GM23338 (cell line): ENCODE data around the gene DENND11. TPM values are rescaled to one million over a fixed set of nuclear protein-coding genes. Genes with fewer than 3 reads are reported as not detected.

Source experiments
- ATAC-seq: fragments of 200-7000 bp; cut with Tn5 transposase; 3 replicates; pipeline ENCODE4 v1.9.1; 2020
- DNase-seq: peaks from one replicate; pipeline ENCODE4 v3.0.0-alpha.2; 2015; ENCODE audit warnings: low spot score
- H2AFZ ChIP-seq: fragments of 200-600 bp; sonication (generic); 2 replicates; pipeline ENCODE4 v1.8.0; 2016; ENCODE audit warnings: antibody characterized with exemption, mild to moderate bottlenecking, moderate library complexity
- H3F3A ChIP-seq: fragments of 200-600 bp; sonication (generic); replicated peaks from 2 replicates; pipeline ENCODE4 v1.8.0; 2017; ENCODE audit warnings: antibody characterized with exemption, mixed run types, low read depth
- H3K27ac ChIP-seq: fragments of 200-600 bp; sonication (generic); 2 replicates; pipeline ENCODE4 v1.6.1; 2016; ENCODE audit warnings: low read depth
- H3K27me3 ChIP-seq: fragments of 200-600 bp; sonication (generic); 2 replicates; pipeline ENCODE4 v1.8.0; 2016; ENCODE audit warnings: mild to moderate bottlenecking, mixed run types, moderate library complexity; ENCODE audit not compliant: insufficient read depth
- H3K36me3 ChIP-seq: fragments of 200-600 bp; sonication (generic); 2 replicates; pipeline ENCODE4 v1.8.0; 2016; ENCODE audit warnings: mild to moderate bottlenecking; ENCODE audit not compliant: insufficient read depth
- H3K4me1 ChIP-seq: fragments of 200-600 bp; sonication (generic); 2 replicates; pipeline ENCODE4 v1.8.0; 2016; ENCODE audit warnings: mild to moderate bottlenecking, moderate library complexity; ENCODE audit not compliant: insufficient read depth
- H3K4me2 ChIP-seq: fragments of 200-600 bp; sonication (generic); 2 replicates; pipeline ENCODE4 v1.7.1; 2017; ENCODE audit warnings: mixed run types
- H3K4me3 ChIP-seq: fragments of 200-600 bp; sonication (generic); 2 replicates; pipeline ENCODE4 v1.6.1; 2016; ENCODE audit warnings: mixed run types
- H3K79me2 ChIP-seq: fragments of 200-600 bp; sonication (generic); replicated peaks from 2 replicates; pipeline ENCODE4 v1.8.0; 2017; ENCODE audit warnings: mild to moderate bottlenecking; ENCODE audit not compliant: insufficient read depth
- H3K9me2 ChIP-seq: fragments of 200-600 bp; sonication (generic); 2 replicates; pipeline ENCODE4 v1.8.0; 2017; ENCODE audit not compliant: insufficient read depth
- H4K20me1 ChIP-seq: fragments of 200-600 bp; sonication (generic); replicated peaks from 2 replicates; pipeline ENCODE4 v1.8.0; 2017; ENCODE audit warnings: mild to moderate bottlenecking; ENCODE audit not compliant: insufficient read depth
- H3K27ac Mint-ChIP-seq: 2 replicates; pipeline ENCODE4 v1.8.0; 2020; ENCODE audit warnings: inconsistent platforms, mild to moderate bottlenecking, moderate library complexity, mixed read lengths
- H3K27me3 Mint-ChIP-seq: 3 replicates; pipeline ENCODE4 v1.8.0; 2022; ENCODE audit warnings: low read depth, mild to moderate bottlenecking, moderate library complexity, mixed read lengths, inconsistent platforms; ENCODE audit not compliant: insufficient read depth, poor library complexity
- H3K36me3 Mint-ChIP-seq: 3 replicates; pipeline ENCODE4 v1.8.0; 2021; ENCODE audit warnings: low read depth, mild to moderate bottlenecking, inconsistent platforms, moderate library complexity, mixed read lengths
- H3K4me1 Mint-ChIP-seq: 3 replicates; pipeline ENCODE4 v1.8.0; 2020; ENCODE audit warnings: mild to moderate bottlenecking, inconsistent platforms, mixed read lengths
- H3K4me3 Mint-ChIP-seq: 3 replicates; pipeline ENCODE4 v1.8.0; 2021; ENCODE audit warnings: moderate library complexity, mild to moderate bottlenecking, inconsistent platforms, mixed read lengths
- H3K9me3 Mint-ChIP-seq: 3 replicates; pipeline ENCODE4 v1.8.0; 2020; ENCODE audit warnings: moderate library complexity, mild to moderate bottlenecking, inconsistent platforms, mixed read lengths
- CREB1 ChIP-seq: fragments of 250-450 bp; sonication (Bioruptor Pico); IDR thresholded peaks from 2 replicates; pipeline ENCODE4 v1.5.0; 2020; ENCODE audit warnings: low read depth, mild to moderate bottlenecking, moderate library complexity
- CTCF ChIP-seq, 2 experiments: fragments of 200-600 bp in 1 of 2; sonication (generic) in 1 of 2; conservative IDR thresholded peaks; 2 replicates each; pipeline versions ENCODE4 v1.5.1 to v1.6.1; 2016 to 2017; ENCODE audit warnings: antibody characterized with exemption in 2 of 2, low read depth in 2 of 2, mild to moderate bottlenecking in 2 of 2, moderate library complexity in 1 of 2
- ETS1 ChIP-seq: IDR thresholded peaks from 2 replicates; pipeline ENCODE4 v1.6.1; 2016; ENCODE audit warnings: antibody characterized with exemption
- EZH2 ChIP-seq: fragments of 200-600 bp; sonication (generic); IDR thresholded peaks from one replicate; pipeline ENCODE4 v1.8.0; 2017; ENCODE audit warnings: antibody characterized with exemption, mild to moderate bottlenecking, low read depth; ENCODE audit not compliant: unreplicated experiment
- EZH2phosphoT487 ChIP-seq: fragments of 200-600 bp; sonication (generic); IDR thresholded peaks from one replicate; pipeline ENCODE4 v1.8.1; 2018; ENCODE audit warnings: antibody characterized with exemption; ENCODE audit not compliant: unreplicated experiment
- JUNB ChIP-seq: IDR thresholded peaks from one replicate; pipeline ENCODE4 v1.6.1; 2016; ENCODE audit warnings: antibody characterized with exemption; ENCODE audit not compliant: unreplicated experiment
- NANOG ChIP-seq: IDR thresholded peaks from 2 replicates; pipeline ENCODE4 v1.6.1; 2016; ENCODE audit warnings: antibody characterized with exemption, borderline replicate concordance
- POLR2AphosphoS5 ChIP-seq: IDR thresholded peaks from 2 replicates; pipeline ENCODE4 v1.6.1; 2016; ENCODE audit warnings: antibody characterized with exemption, low read depth
- STAT1 ChIP-seq: IDR thresholded peaks from one replicate; pipeline ENCODE4 v1.6.1; 2016; ENCODE audit warnings: antibody characterized with exemption; ENCODE audit not compliant: unreplicated experiment
- ZNF331 ChIP-seq: fragments of 250-450 bp; sonication (Bioruptor Pico); IDR thresholded peaks from 2 replicates; pipeline ENCODE4 v1.5.0; 2020; ENCODE audit warnings: low read depth, mild to moderate bottlenecking, moderate library complexity
- polyA plus RNA-seq: library from polyadenylated mRNA; unstranded; fragments of >200 nt; fragmentation: Nextera tagmentation; extraction: Ambion mirVana; gene quantifications from 2 replicates; pipeline ENCODE4 v1.2.1, GENCODE V29; 2016
- total RNA-seq: library from RNA; depleted of rRNA; stranded (reverse); fragments of >200 nt; shearing (Covaris generic); gene quantifications from 2 replicates; pipeline ENCODE4 v1.2.3, GENCODE V29; 2014
- TF ChIP-seq, protein P1 (sequence below): fragments of 250-450 bp; sonication (Bioruptor Pico); IDR thresholded peaks from 2 replicates; pipeline ENCODE4 v1.5.0; 2020; ENCODE audit warnings: mild to moderate bottlenecking, moderate library complexity
- TF ChIP-seq, protein P2 (sequence below): IDR thresholded peaks from one replicate; pipeline ENCODE4 v1.6.1; 2018; ENCODE audit warnings: antibody characterized with exemption; ENCODE audit not compliant: unreplicated experiment

DENND11 gene
- total and polyA plus RNA-seq, 2 experiments from 2014 or later, result 5.1 to 29.5 TPM

GRCh38 chr7:141663081-141663849 lies 38.7 kb downstream of the DENND11 start:
- no peaks in the 10 kb centered on the region for H3K4me1 ChIP-seq
- H3K27me3 ChIP-seq, result no peaks in the 10 kb centered on the region
- DNase-seq (no peak), ATAC-seq (no peak)
- no peak overlapping the region for H2AFZ ChIP-seq
- peaks cover 21% of the 10 kb centered on the region for H3K36me3 ChIP-seq
- no peaks in the 10 kb centered on the region for H3K79me2 ChIP-seq
- H3K4me3 Mint-ChIP-seq, result no peak overlapping the region
- H3F3A ChIP-seq, result no peaks in the 10 kb centered on the region
- TF ChIP-seq ETS1 (no peak), STAT1 (no peak), NANOG (no peak), JUNB (no peak), CREB1 (no peak), ZNF331 (CRISPR knock-in tag) (no peak), CTCF (conservative IDR thresholded peaks at IDR 0.05; ENCODE audit: low read depth in 2 of 2) (no peak), EZH2 (no peak), POLR2AphosphoS5 (no peak), EZH2phosphoT487 (no peak)
- TF ChIP-seq, protein P1, sequence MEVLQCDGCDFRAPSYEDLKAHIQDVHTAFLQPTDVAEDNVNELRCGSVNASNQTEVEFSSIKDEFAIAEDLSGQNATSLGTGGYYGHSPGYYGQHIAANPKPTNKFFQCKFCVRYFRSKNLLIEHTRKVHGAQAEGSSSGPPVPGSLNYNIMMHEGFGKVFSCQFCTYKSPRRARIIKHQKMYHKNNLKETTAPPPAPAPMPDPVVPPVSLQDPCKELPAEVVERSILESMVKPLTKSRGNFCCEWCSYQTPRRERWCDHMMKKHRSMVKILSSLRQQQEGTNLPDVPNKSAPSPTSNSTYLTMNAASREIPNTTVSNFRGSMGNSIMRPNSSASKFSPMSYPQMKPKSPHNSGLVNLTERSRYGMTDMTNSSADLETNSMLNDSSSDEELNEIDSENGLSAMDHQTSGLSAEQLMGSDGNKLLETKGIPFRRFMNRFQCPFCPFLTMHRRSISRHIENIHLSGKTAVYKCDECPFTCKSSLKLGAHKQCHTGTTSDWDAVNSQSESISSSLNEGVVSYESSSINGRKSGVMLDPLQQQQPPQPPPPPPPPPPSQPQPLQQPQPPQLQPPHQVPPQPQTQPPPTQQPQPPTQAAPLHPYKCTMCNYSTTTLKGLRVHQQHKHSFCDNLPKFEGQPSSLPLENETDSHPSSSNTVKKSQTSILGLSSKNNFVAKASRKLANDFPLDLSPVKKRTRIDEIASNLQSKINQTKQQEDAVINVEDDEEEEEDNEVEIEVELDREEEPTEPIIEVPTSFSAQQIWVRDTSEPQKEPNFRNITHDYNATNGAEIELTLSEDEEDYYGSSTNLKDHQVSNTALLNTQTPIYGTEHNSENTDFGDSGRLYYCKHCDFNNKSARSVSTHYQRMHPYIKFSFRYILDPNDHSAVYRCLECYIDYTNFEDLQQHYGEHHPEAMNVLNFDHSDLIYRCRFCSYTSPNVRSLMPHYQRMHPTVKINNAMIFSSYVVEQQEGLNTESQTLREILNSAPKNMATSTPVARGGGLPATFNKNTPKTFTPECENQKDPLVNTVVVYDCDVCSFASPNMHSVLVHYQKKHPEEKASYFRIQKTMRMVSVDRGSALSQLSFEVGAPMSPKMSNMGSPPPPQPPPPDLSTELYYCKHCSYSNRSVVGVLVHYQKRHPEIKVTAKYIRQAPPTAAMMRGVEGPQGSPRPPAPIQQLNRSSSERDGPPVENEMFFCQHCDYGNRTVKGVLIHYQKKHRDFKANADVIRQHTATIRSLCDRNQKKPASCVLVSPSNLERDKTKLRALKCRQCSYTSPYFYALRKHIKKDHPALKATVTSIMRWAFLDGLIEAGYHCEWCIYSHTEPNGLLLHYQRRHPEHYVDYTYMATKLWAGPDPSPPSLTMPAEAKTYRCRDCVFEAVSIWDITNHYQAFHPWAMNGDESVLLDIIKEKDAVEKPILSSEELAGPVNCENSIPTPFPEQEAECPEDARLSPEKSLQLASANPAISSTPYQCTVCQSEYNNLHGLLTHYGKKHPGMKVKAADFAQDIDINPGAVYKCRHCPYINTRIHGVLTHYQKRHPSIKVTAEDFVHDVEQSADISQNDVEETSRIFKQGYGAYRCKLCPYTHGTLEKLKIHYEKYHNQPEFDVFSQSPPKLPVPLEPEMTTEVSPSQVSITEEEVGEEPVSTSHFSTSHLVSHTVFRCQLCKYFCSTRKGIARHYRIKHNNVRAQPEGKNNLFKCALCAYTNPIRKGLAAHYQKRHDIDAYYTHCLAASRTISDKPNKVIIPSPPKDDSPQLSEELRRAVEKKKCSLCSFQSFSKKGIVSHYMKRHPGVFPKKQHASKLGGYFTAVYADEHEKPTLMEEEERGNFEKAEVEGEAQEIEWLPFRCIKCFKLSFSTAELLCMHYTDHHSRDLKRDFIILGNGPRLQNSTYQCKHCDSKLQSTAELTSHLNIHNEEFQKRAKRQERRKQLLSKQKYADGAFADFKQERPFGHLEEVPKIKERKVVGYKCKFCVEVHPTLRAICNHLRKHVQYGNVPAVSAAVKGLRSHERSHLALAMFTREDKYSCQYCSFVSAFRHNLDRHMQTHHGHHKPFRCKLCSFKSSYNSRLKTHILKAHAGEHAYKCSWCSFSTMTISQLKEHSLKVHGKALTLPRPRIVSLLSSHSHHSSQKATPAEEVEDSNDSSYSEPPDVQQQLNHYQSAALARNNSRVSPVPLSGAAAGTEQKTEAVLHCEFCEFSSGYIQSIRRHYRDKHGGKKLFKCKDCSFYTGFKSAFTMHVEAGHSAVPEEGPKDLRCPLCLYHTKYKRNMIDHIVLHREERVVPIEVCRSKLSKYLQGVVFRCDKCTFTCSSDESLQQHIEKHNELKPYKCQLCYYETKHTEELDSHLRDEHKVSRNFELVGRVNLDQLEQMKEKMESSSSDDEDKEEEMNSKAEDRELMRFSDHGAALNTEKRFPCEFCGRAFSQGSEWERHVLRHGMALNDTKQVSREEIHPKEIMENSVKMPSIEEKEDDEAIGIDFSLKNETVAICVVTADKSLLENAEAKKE (CRISPR knock-in tag), result no peak
- TF ChIP-seq, protein P2, sequence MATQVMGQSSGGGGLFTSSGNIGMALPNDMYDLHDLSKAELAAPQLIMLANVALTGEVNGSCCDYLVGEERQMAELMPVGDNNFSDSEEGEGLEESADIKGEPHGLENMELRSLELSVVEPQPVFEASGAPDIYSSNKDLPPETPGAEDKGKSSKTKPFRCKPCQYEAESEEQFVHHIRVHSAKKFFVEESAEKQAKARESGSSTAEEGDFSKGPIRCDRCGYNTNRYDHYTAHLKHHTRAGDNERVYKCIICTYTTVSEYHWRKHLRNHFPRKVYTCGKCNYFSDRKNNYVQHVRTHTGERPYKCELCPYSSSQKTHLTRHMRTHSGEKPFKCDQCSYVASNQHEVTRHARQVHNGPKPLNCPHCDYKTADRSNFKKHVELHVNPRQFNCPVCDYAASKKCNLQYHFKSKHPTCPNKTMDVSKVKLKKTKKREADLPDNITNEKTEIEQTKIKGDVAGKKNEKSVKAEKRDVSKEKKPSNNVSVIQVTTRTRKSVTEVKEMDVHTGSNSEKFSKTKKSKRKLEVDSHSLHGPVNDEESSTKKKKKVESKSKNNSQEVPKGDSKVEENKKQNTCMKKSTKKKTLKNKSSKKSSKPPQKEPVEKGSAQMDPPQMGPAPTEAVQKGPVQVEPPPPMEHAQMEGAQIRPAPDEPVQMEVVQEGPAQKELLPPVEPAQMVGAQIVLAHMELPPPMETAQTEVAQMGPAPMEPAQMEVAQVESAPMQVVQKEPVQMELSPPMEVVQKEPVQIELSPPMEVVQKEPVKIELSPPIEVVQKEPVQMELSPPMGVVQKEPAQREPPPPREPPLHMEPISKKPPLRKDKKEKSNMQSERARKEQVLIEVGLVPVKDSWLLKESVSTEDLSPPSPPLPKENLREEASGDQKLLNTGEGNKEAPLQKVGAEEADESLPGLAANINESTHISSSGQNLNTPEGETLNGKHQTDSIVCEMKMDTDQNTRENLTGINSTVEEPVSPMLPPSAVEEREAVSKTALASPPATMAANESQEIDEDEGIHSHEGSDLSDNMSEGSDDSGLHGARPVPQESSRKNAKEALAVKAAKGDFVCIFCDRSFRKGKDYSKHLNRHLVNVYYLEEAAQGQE, result no peak
- H4K20me1 ChIP-seq, result no peaks in the 10 kb centered on the region
- peaks cover 34% of the 10 kb centered on the region for H3K36me3 Mint-ChIP-seq
- peak overlapping the region; percentile 41; the same call in 1 of the 2 replicates for H3K27ac Mint-ChIP-seq
- H3K9me2 ChIP-seq, result no peaks in the 10 kb centered on the region
- no peak overlapping the region for H3K4me3 ChIP-seq
- peaks cover 7% of the 10 kb centered on the region for H3K27me3 Mint-ChIP-seq
- no peaks in the 10 kb centered on the region for H3K9me3 Mint-ChIP-seq
- H3K4me2 ChIP-seq, result no peak overlapping the region
- H3K4me1 Mint-ChIP-seq, result no peaks in the 10 kb centered on the region
- no peak overlapping the region for H3K27ac ChIP-seq
